ENCODE results near the gene CBX2.

The CBX2 gene

DNA sequence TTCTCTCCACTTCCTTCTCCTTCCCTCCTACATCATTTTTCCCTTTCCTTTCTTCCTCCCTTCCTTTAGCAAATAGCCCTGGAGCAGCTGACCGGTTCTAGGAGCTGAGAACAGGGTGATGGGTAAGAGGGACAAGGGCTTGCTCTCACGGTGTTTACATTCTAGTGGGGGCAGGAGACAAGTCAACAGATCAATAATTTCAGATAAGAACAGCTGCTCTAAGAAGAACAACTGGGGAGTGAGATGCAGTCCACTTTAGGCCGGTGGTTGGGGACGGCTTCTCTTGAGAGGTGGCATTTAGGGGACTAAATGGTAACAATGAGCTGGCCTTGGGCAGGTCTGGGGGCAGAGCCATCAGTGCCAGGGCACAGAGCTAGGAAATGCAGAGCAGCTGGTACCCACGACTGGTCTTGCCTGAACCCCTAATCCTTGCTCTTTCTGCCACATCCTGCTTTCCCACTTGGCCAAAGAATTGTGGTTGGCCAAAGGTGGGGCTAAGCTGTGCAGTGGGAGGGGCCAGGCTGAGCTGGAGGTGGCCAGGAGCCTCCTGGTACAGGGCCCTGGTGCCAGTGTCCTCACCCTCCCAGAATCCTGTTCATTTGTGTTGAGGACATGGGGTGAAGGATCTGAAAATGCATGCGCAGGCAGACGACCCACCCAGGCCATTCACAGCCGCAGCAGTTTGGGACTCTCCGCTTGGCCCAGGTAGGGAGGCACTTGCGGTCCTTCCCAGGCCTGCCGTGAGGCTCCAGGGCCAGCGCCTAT, 43.6 kb downstream of the CBX2 start:
- ChIA-PET CTCF (interaction anchor here (0.7 to 7.1 kb wide), 5 partner anchors 10 to 76 kb away, joined by 3 to 48 read pairs (median 4); partner anchors contain the start of gene CBX4), POLR2A (interaction anchor here (1.2 kb wide), 1 partner anchor 17 kb away, joined by 5 read pairs; the partner anchor contains the start of gene CBX4)
- DNase-seq (ENCODE audit: extremely low spot score), result no peak
- no peak for TF ChIP-seq CTCF (IDR thresholded peaks at IDR 0.05; ENCODE audit: control extremely low read depth, extremely low read depth, low read depth, missing control alignments)

DNA sequence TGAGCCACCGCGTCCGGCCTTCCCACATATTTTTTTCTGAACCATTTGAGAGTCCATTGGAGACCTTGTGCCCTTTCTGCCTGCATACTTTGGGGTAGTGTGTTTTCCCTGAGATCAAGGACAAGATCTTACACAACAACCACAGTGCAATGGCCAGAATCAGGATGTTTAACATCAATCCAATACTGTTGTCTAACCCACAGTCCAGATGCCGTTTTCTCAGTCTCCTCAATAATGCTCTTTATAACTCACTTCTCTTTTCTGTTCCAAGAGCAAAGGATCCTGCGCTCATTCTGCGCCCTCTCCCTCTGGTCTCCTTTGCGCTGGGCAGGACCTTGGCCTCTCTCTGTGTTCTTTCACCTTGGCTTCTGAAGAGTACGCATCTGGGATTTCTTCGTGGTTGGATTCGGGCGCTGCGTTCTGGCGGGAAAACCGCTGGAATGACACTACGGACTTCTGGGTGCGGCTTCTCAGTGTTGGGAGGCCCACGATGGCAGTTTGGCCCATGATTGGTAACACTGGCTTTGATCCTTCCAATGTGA, 44.7 kb downstream of the CBX2 start:
- CTCF ChIA-PET, result interaction anchor here (1.0 to 7.1 kb wide), 5 partner anchors 11 to 77 kb away, joined by 3 to 48 read pairs (median 4); no protein-coding TSS in a partner anchor

DNA sequence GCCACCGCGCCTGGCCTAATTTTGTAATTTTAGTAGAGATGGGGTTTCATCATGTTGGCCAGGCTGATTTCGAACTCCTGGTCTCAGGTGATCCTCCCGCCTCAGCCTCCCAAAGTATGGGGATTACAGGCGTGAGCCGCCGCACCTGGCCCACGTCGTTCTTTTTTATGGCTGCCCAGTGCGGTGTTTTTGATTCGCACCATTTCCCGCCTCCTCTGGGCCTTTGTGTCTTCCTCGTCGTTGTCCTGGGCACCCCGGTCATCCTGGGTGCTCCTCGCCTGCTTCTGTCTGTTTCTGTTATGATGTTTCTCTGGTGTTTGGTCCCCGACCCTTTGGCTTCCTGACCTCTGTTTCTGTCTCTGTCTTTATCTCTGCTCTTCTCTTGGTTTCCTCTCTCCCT, 46.3 kb downstream of the CBX2 start:
- ChIA-PET CTCF (interaction anchor here (1.4 to 1.9 kb wide), 2 partner anchors 11 to 14 kb away, joined by 4 to 8 read pairs; no protein-coding TSS in a partner anchor), POLR2A (interaction anchor here (0.7 kb wide), 1 partner anchor 1517 kb away, joined by 4 read pairs; no protein-coding TSS in a partner anchor)
- TF ChIP-seq CTCF (IDR thresholded peaks at IDR 0.05; ENCODE audit: control extremely low read depth, extremely low read depth, low read depth, missing control alignments), result no peak
- DNase-seq (ENCODE audit: extremely low spot score), result no peak

More for the DNA sequence above, 44.7 kb downstream of the CBX2 start:
- POLR2A ChIA-PET, result no interaction called here
- TF ChIP-seq CTCF (IDR thresholded peaks at IDR 0.05; ENCODE audit: control extremely low read depth, extremely low read depth, low read depth, missing control alignments), result no peak
- DNase-seq (ENCODE audit: extremely low spot score), result no peak

DNA sequence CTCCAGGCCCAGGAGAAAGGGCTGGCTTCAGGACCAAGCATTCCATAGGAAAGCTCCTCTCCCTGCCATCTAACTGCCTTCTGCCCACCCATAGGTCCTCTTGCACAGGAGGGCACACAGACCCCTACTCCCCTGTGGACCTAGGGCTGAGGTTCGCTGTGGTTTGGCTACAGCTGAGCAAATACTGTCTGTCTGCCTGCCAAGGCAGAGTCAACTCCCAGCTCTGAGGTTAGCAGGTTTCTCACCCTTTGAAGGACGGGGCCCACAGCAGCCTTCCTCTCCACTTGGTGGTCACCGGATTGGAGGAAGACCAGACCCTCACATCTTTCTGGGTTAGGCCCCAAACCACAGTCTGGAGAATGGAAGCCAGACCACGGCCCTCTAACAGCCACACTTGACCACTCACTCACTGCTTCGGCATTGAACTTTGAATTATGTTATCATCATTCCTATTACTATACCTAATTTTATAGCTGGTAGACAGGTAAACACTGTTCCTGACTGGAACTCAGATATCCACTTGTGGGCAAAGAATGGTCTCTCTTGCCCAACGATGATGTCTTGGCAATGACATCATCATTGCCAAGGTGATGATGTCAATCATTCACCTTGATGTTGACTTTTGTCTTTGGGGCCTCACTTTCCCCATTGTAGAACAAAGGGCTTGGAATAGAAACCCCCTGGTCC, 47.1 kb downstream of the CBX2 start:
- no peak for DNase-seq (ENCODE audit: extremely low spot score)
- TF ChIP-seq CTCF (IDR thresholded peaks at IDR 0.05; ENCODE audit: control extremely low read depth, extremely low read depth, low read depth, missing control alignments), result no peak
- ChIA-PET CTCF (interaction anchor here (0.8 to 1.9 kb wide), 3 partner anchors 10 to 14 kb away, joined by 3 to 8 read pairs (median 4); no protein-coding TSS in a partner anchor), POLR2A (interaction anchor here (1.1 kb wide), 1 partner anchor 16 kb away, joined by 3 read pairs; no protein-coding TSS in a partner anchor)

- DNase-seq (ENCODE audit: extremely low spot score), result no peak
- ChIA-PET POLR2A (interaction anchor here (1.1 kb wide), 1 partner anchor 16 kb away, joined by 3 read pairs; no protein-coding TSS in a partner anchor), CTCF (interaction anchor here (0.8 to 1.9 kb wide), 2 partner anchors 10 to 13 kb away, joined by 3 to 8 read pairs; no protein-coding TSS in a partner anchor)
- TF ChIP-seq CTCF (IDR thresholded peaks at IDR 0.05; ENCODE audit: control extremely low read depth, extremely low read depth, low read depth, missing control alignments), result no peak
Measured at GRCh38 chr17:79825580-79825921, 47.6 kb downstream of the CBX2 start.

DNA sequence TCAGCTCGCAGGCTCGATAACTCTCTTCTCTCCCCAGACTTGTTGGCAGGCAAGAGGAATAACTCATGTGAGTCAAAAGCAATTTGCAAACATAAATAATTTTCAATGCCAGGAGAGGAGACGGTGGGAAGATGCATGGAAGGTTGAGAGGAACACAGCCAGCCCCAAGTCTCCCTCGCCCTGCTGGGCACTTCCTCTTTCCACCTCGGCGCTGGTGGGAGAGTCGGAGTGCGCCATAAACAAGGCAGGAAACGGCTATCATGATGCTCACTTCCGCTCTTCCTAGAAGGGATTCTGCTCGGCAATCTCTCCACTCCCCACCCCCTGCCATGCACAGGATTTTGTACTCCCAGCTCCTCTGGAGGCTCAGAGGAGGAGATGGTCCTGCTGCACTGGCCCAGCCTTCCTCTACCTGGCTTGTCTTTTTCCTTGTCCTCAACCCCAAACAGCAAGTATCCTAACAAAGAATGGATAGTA, 48.3 kb downstream of the CBX2 start:
- TF ChIP-seq CTCF (IDR thresholded peaks at IDR 0.05; ENCODE audit: control extremely low read depth, extremely low read depth, low read depth, missing control alignments), result no peak
- no peak for DNase-seq (ENCODE audit: extremely low spot score)
- ChIA-PET POLR2A (no interaction called here), CTCF (interaction anchor here (0.7 to 1.0 kb wide), 2 partner anchors 9 to 14 kb away, joined by 3 read pairs; no protein-coding TSS in a partner anchor)

All from GM10248 (cell line).